HepG2 (cell line): ENCODE data around the gene IL27RA. TPM values are rescaled to one million over a fixed set of nuclear protein-coding genes. Genes with fewer than 3 reads are reported as not detected.

Experiments used
- ATF1 ChIP-seq: IDR thresholded peaks from 2 replicates; pipeline ENCODE4 v1.6.1; 2016; ENCODE audit warnings: mild to moderate bottlenecking, control low read depth
- CREBL2 ChIP-seq: sonication (generic); formaldehyde crosslinking; IDR thresholded peaks from 2 replicates; pipeline ENCODE4 v1.8.1; 2023; ENCODE audit warnings: missing genetic modification reagents, mild to moderate bottlenecking, borderline replicate concordance
- GLMP ChIP-seq: sonication (generic); formaldehyde crosslinking; IDR thresholded peaks from 2 replicates; pipeline ENCODE4 v1.9.0; 2021; ENCODE audit warnings: missing genetic modification reagents, mild to moderate bottlenecking, borderline replicate concordance
- HOMEZ ChIP-seq: IDR thresholded peaks from 2 replicates; pipeline ENCODE4 v1.6.1; 2016; ENCODE audit warnings: low read depth
- KAT8 ChIP-seq: IDR thresholded peaks from 2 replicates; pipeline ENCODE4 v1.6.1; 2016; ENCODE audit warnings: missing genetic modification reagents, missing compliant biosample characterization
- KLF11 ChIP-seq: IDR thresholded peaks from 2 replicates; pipeline ENCODE4 v1.6.1; 2016; ENCODE audit warnings: missing compliant biosample characterization
- MBD4 ChIP-seq: IDR thresholded peaks from 2 replicates; pipeline ENCODE4 v1.6.1; 2012; ENCODE audit warnings: low read length, inconsistent platforms, borderline replicate concordance
- NFATC3 ChIP-seq: sonication (generic); formaldehyde crosslinking; IDR thresholded peaks from 2 replicates; pipeline ENCODE4 v1.5.1; 2020; ENCODE audit warnings: mild to moderate bottlenecking, missing genetic modification reagents
- NFYB ChIP-seq: sonication (generic); formaldehyde crosslinking; IDR thresholded peaks from 2 replicates; pipeline ENCODE4 v1.4.0; 2020; ENCODE audit warnings: missing genetic modification reagents
- REPIN1 ChIP-seq: sonication (generic); formaldehyde crosslinking; IDR thresholded peaks from 2 replicates; pipeline ENCODE4 v1.8.0; 2022; ENCODE audit warnings: missing genetic modification reagents, low read depth, mild to moderate bottlenecking, borderline replicate concordance
- SNAPC5 ChIP-seq: sonication (generic); formaldehyde crosslinking; IDR thresholded peaks from 2 replicates; pipeline ENCODE4 v1.8.1; 2023; ENCODE audit warnings: mild to moderate bottlenecking, missing genetic modification reagents, borderline replicate concordance
- SP1 ChIP-seq, 2 experiments: fragments of 450-650 bp in 1 of 2; sonication (generic) in 1 of 2; formaldehyde crosslinking in 1 of 2; IDR thresholded peaks; 2 replicates each; pipeline versions ENCODE4 v1.4.0 to v1.6.1; 2016 to 2020; ENCODE audit warnings: missing genetic modification reagents in 1 of 2
- SRSF9 ChIP-seq: fragments of 200-400 bp; formaldehyde crosslinking; IDR thresholded peaks from 2 replicates; pipeline ENCODE4 v1.6.1; 2018; ENCODE audit warnings: borderline replicate concordance, mild to moderate bottlenecking, low read depth, low read length; ENCODE audit not compliant: insufficient read depth, poor library complexity, severe bottlenecking
- USF2 ChIP-seq, 2 experiments: sonication (generic) in 1 of 2; formaldehyde crosslinking in 1 of 2; IDR thresholded peaks; 2 replicates each; pipeline versions ENCODE4 v1.5.1 to v1.6.1; 2011 to 2020; ENCODE audit warnings: borderline replicate concordance in 1 of 2, low read depth in 1 of 2, low read length in 1 of 2, mild to moderate bottlenecking in 1 of 2, missing genetic modification reagents in 1 of 2, moderate library complexity in 1 of 2
- ZBTB14 ChIP-seq: sonication (generic); formaldehyde crosslinking; IDR thresholded peaks from 2 replicates; pipeline ENCODE4 v1.4.0; 2020; ENCODE audit warnings: missing genetic modification reagents
- ZBTB25 ChIP-seq: IDR thresholded peaks from 2 replicates; pipeline ENCODE4 v1.6.1; 2018; ENCODE audit warnings: missing genetic modification reagents
- ZC3H4 ChIP-seq: sonication (generic); formaldehyde crosslinking; IDR thresholded peaks from 2 replicates; pipeline ENCODE4 v1.4.0; 2020; ENCODE audit warnings: missing genetic modification reagents, borderline replicate concordance
- ZNF180 ChIP-seq: sonication (generic); formaldehyde crosslinking; IDR thresholded peaks from 2 replicates; pipeline ENCODE4 v1.4.0; 2020; ENCODE audit warnings: low read depth, missing genetic modification reagents, borderline replicate concordance
- ZNF430 ChIP-seq: sonication (generic); formaldehyde crosslinking; IDR thresholded peaks from 2 replicates; pipeline ENCODE4 v1.9.0; 2021; ENCODE audit warnings: mild to moderate bottlenecking, missing genetic modification reagents
- ZNF776 ChIP-seq: sonication (generic); formaldehyde crosslinking; IDR thresholded peaks from 2 replicates; pipeline ENCODE4 v1.4.0; 2020; ENCODE audit warnings: mild to moderate bottlenecking, missing genetic modification reagents
- ZSCAN31 ChIP-seq: sonication (generic); formaldehyde crosslinking; IDR thresholded peaks from 2 replicates; pipeline ENCODE4 v1.5.0; 2020; ENCODE audit warnings: low read depth, mild to moderate bottlenecking, missing genetic modification reagents
- polyA plus RNA-seq, 8 experiments: library from polyadenylated mRNA; depleted of rRNA in 3 of 8; stranded (reverse) in 7 of 8; unstranded in 1 of 8; fragments of >200 nt; fragmentation: Illumina TruSeq in 4 of 8; extraction: Trizol in 4 of 8; gene quantifications; 2 replicates each; pipeline versions ENCODE4 v1.2.1 to v1.2.3, GENCODE V29; 2011 to 2016; ENCODE audit warnings: low read depth in 4 of 8, missing spikeins in 1 of 8, mixed read lengths in 1 of 8; ENCODE audit not compliant: insufficient read depth in 1 of 8
- total RNA-seq, 5 experiments: library from RNA; depleted of rRNA; stranded (reverse); fragments of >200 nt; fragmentation: Illumina TruSeq; extraction: Trizol; gene quantifications; 2 replicates each; pipeline ENCODE4 v1.2.3, GENCODE V29; 2016; ENCODE audit warnings: low read depth in 1 of 5

The IL27RA gene
- total and polyA plus RNA-seq, 2 of the 13 experiments (the other 11 are each of a cell fraction or from before 2014, with no cell fraction given) = 3.5 to 8.1 TPM

- no peak for TF ChIP-seq SP1 (IDR thresholded peaks at IDR 0.05)
- TF ChIP-seq SP1 (CRISPR knock-in tag; IDR thresholded peaks at IDR 0.05) = peak; percentile 82; the same call in 1 of the 2 replicates
- TF ChIP-seq NFATC3 = no peak
- TF ChIP-seq REPIN1 = no peak
- TF ChIP-seq MBD4 = no peak
- TF ChIP-seq ZNF776 = no peak
- TF ChIP-seq ZNF180 = no peak
- no peak for TF ChIP-seq ZBTB14
- no peak for TF ChIP-seq ZBTB25 (CRISPR knock-in tag)
- TF ChIP-seq GLMP (CRISPR knock-in tag) = no peak
- TF ChIP-seq ZSCAN31 (CRISPR knock-in tag) = no peak
- TF ChIP-seq SRSF9 = no peak
- TF ChIP-seq KLF11 (CRISPR knock-in tag) = peak; percentile 10; the same call in 1 of the 2 replicates
- TF ChIP-seq ZNF430 (CRISPR knock-in tag) = no peak
- no peak; the same call in 1 of the 2 replicates for TF ChIP-seq ATF1 (CRISPR knock-in tag)
- TF ChIP-seq KAT8 (CRISPR knock-in tag) = no peak
- TF ChIP-seq ZC3H4 = no peak
- TF ChIP-seq HOMEZ (CRISPR knock-in tag) = no peak
- no peak for TF ChIP-seq SNAPC5 (CRISPR knock-in tag)
- peak; percentile 98 for TF ChIP-seq NFYB
- TF ChIP-seq USF2 (IDR thresholded peaks at IDR 0.05; ENCODE audit: low read depth, low read length) = no peak
- TF ChIP-seq USF2 (CRISPR knock-in tag; IDR thresholded peaks at IDR 0.05; ENCODE audit: borderline replicate concordance) = no peak
- no peak for TF ChIP-seq CREBL2 (CRISPR knock-in tag)
Observed at GRCh38 chr19:14006085-14006765, 25.3 kb upstream of the IL27RA start, which contains the start of gene RFX1 (continued).
